ENCODE measurements around the gene C4orf50.

DNA sequence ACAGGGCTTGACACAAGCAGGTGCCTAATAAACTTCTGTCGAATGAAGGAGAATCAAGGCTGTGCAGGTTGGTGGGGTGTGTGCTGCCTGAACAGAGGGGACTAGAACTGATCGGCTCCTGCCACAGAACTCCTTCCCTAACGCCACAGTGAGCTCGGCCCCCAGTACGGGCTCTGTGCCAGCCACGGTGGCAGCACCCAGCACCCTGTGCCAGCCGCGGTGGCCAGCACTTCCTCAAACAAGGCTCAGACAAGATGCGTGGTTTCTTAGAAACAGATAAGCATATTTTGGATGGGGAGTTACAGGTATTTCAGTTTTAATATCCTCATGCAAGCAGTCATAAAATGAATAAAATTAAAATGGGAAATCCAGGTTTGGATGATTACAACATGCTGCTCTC, 26.0 kb upstream of the C4orf50 start:
- TF ChIP-seq CTCF (IDR thresholded peaks at IDR 0.05): no peak
- no peak for TF ChIP-seq POLR2A (IDR thresholded peaks at IDR 0.05)
